Endothelial cell of umbilical vein (primary cell): Measurements from ENCODE around the gene RSRC1. TPM values are rescaled to one million over a fixed set of nuclear protein-coding genes. Genes with fewer than 3 reads are reported as not detected.

Experiments used
- BruUV-seq: library from RNA; stranded (reverse); fragments of 400-500 nt; replicated peaks from 2 replicates; lab custom pipeline; 2021; lab: Mats Ljungman, UMichigan
- CTCF ChIA-PET: fragments of 300-600, 350-600 bp; sonication (Branson Sonifier 250); formaldehyde crosslinking; loops from one replicate; lab custom pipeline; 2021; ENCODE audit warnings: antibody characterized with exemption, inconsistent platforms; lab: Charles Lee
- POLR2A ChIA-PET: fragments of 300-600, 350-600 bp; sonication (Branson Sonifier 250); formaldehyde crosslinking; loops from one replicate; lab custom pipeline; 2021; ENCODE audit warnings: antibody characterized with exemption, inconsistent platforms; lab: Charles Lee
- DNase-seq: peaks from one replicate; pipeline ENCODE4 v3.0.0-alpha.2; 2011; ENCODE audit warnings: low read depth, low spot score
- FAIRE-seq: peaks from 2 replicates; lab custom pipeline; 2011; peaks lifted over from hg19 to GRCh38; lab: Jason Lieb, UNC
- H2AFZ ChIP-seq: 2 replicates; pipeline ENCODE4 v1.6.0; 2012; ENCODE audit warnings: low read depth, low read length, control low read depth, inconsistent platforms
- H3K27ac ChIP-seq: 2 replicates; pipeline ENCODE4 v1.5.1; 2011; ENCODE audit warnings: low read depth, mild to moderate bottlenecking, control low read depth, low read length, moderate library complexity; ENCODE audit not compliant: insufficient read depth
- H3K27me3 ChIP-seq, 2 experiments: 2 replicates each; pipeline versions ENCODE4 v1.6.0 to v1.6.1; 2011; ENCODE audit warnings: low read length in 2 of 2, mixed read lengths in 1 of 2; ENCODE audit not compliant: control insufficient read depth in 2 of 2, insufficient read depth in 2 of 2
- H3K36me3 ChIP-seq, 2 experiments: 2 replicates in 1 of 2; 3 replicates in 1 of 2; pipeline ENCODE4 v1.5.1; 2011; ENCODE audit warnings: low read length in 2 of 2, mild to moderate bottlenecking in 1 of 2, moderate library complexity in 1 of 2; ENCODE audit not compliant: control insufficient read depth in 2 of 2, insufficient read depth in 2 of 2; ENCODE audit errors: extremely low read depth in 1 of 2
- H3K4me1 ChIP-seq: 3 replicates; pipeline ENCODE4 v1.5.1; 2011; ENCODE audit warnings: mild to moderate bottlenecking, low read length; ENCODE audit not compliant: control insufficient read depth, insufficient read depth; ENCODE audit errors: extremely low read depth
- H3K4me2 ChIP-seq: 2 replicates; pipeline ENCODE4 v1.6.1; 2011; ENCODE audit warnings: low read length, control low read depth, mixed read lengths; ENCODE audit not compliant: insufficient read depth
- H3K4me3 ChIP-seq, 3 experiments: fragments of 200-600 bp in 1 of 3; sonication (generic), shearing (Covaris generic) in 1 of 3; replicated peaks in 1 of 3; 2 replicates each; pipeline ENCODE4 v1.5.1; 2011 to 2016; ENCODE audit warnings: control low read depth in 3 of 3, low read length in 3 of 3, mild to moderate bottlenecking in 2 of 3, inconsistent platforms in 1 of 3, low read depth in 1 of 3, moderate library complexity in 1 of 3; ENCODE audit not compliant: insufficient read depth in 1 of 3
- H3K79me2 ChIP-seq: 2 replicates; pipeline ENCODE4 v1.6.0; 2012; ENCODE audit warnings: low read length, inconsistent platforms; ENCODE audit not compliant: control insufficient read depth, insufficient read depth
- H3K9ac ChIP-seq: replicated peaks from 2 replicates; pipeline ENCODE3; 2011; ENCODE audit warnings: low read length, control low read depth; ENCODE audit not compliant: insufficient read depth; ENCODE audit errors: extremely low read depth
- H3K9me1 ChIP-seq: replicated peaks from 3 replicates; pipeline ENCODE4 v1.6.0; 2011; ENCODE audit warnings: mild to moderate bottlenecking, low read length; ENCODE audit not compliant: control insufficient read depth, insufficient read depth; ENCODE audit errors: extremely low read depth
- H3K9me3 ChIP-seq: replicated peaks from 2 replicates; pipeline ENCODE4 v1.5.1; 2012; ENCODE audit warnings: low read length, inconsistent platforms; ENCODE audit not compliant: control insufficient read depth, insufficient read depth
- H4K20me1 ChIP-seq: replicated peaks from 2 replicates; pipeline ENCODE3; 2011; ENCODE audit warnings: mild to moderate bottlenecking, low read length; ENCODE audit not compliant: control insufficient read depth, insufficient read depth; ENCODE audit errors: extremely low read depth
- EZH2 ChIP-seq: IDR thresholded peaks from 2 replicates; pipeline ENCODE4 v1.6.1; 2012; ENCODE audit warnings: borderline replicate concordance, low read depth, mild to moderate bottlenecking, moderate library complexity, low read length, inconsistent platforms; ENCODE audit not compliant: severe bottlenecking
- FOS ChIP-seq: IDR thresholded peaks from 2 replicates; pipeline ENCODE4 v1.6.1; 2011; ENCODE audit warnings: mild to moderate bottlenecking, low read length, moderate library complexity, borderline replicate concordance; ENCODE audit not compliant: insufficient read depth
- GATA2 ChIP-seq: IDR thresholded peaks from 2 replicates; pipeline ENCODE4 v1.7.0; 2011; ENCODE audit warnings: low read depth, mild to moderate bottlenecking, moderate library complexity, mixed read lengths, low read length; ENCODE audit not compliant: insufficient read length, insufficient read depth
- JUN ChIP-seq: IDR thresholded peaks from 2 replicates; pipeline ENCODE4 v1.6.1; 2011; ENCODE audit warnings: borderline replicate concordance, low read depth; ENCODE audit not compliant: insufficient read length, insufficient read depth
- MYC ChIP-seq: IDR thresholded peaks from one replicate; pipeline ENCODE4 v1.6.1; 2011; ENCODE audit warnings: mild to moderate bottlenecking, low read depth, low read length
- POLR2A ChIP-seq: IDR thresholded peaks from 2 replicates; pipeline ENCODE4 v1.6.1; 2012; ENCODE audit warnings: low read depth, mild to moderate bottlenecking, control low read depth, low read length
- POLR2AphosphoS5 ChIP-seq: IDR thresholded peaks from 2 replicates; pipeline ENCODE4 v1.6.1; 2012; ENCODE audit warnings: low read depth, mild to moderate bottlenecking, control low read depth, low read length, moderate library complexity; ENCODE audit not compliant: insufficient read depth
- dilution Hi-C: fragments of 300-500 bp; cut with MboI; formaldehyde crosslinking; loops from one replicate; pipeline ENCODE4 v1.15.0; 2019; ENCODE audit warnings: low sequenced_read_pairs; ENCODE audit not compliant: extremely low pct_ligation_motif_present
- intact Hi-C: fragments of 100-400 bp; cut with micrococcal nuclease; formaldehyde crosslinking; loops from one replicate; pipeline ENCODE4 v1.10.0; 2022
- polyA plus RNA-seq, 4 experiments: library from polyadenylated mRNA; depleted of rRNA in 3 of 4; stranded (reverse) in 3 of 4; unstranded in 1 of 4; fragments of >200 nt; gene quantifications; 2 replicates each; pipeline versions ENCODE4 v1.2.1 to v1.2.3, GENCODE V29; 2011 to 2012; ENCODE audit warnings: missing spikeins in 1 of 4
- total RNA-seq: library from RNA; stranded (reverse); gene quantifications from 2 replicates; pipeline ENCODE4 v1.2.3, GENCODE V29; 2021
- TF ChIP-seq, protein P1 (sequence below), 2 donors: IDR thresholded peaks; 1 replicate in 1 of 2; 2 replicates in 1 of 2; pipeline ENCODE4 v1.5.1; 2011; ENCODE audit warnings: low read length in 2 of 2, mild to moderate bottlenecking in 2 of 2, moderate library complexity in 2 of 2, control low read depth in 1 of 2, inconsistent platforms in 1 of 2, low read depth in 1 of 2; ENCODE audit not compliant: insufficient read depth in 1 of 2; ENCODE audit errors: extremely low read depth in 1 of 2
- TF ChIP-seq, protein P2 (sequence below): IDR thresholded peaks from 2 replicates; pipeline ENCODE4 v1.6.1; 2011; ENCODE audit not compliant: insufficient read depth, insufficient read length

Gene RSRC1
- total and polyA plus RNA-seq, 2 donors (not counting 3 experiments of a cell fraction or from before 2014, with no cell fraction given), result 1.8 to 25.4 TPM

DNA sequence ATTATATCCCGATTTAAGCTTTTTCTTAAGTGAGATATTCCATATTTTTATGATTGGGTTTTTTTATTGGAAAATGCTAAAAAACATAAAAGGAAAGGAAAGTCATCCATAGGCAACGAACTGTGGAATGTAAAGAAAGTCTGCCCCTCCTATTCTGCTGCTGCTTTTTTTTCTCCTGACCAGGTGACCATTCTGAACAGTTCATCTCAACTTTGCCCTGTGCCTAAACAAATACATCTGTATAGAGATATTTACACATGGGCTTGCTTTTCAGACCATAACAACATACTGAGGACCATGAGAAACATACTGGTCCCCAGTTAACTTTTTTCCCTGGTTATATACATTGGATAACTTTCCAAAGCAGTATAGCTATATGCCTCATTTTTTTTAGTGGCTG, 442.2 kb downstream of the RSRC1 start:
- dilution Hi-C loops (no loop called here), intact Hi-C loops (no loop called here)
- Histone ChIP-seq H3K4me2 (no peak overlapping the region), H3K4me3 (no peak overlapping the region), H3K79me2 (no peaks in the 10 kb centered on the region), H4K20me1 (no peaks in the 10 kb centered on the region), H3K9ac (no peak overlapping the region), H3K36me3 (no peaks in the 10 kb centered on the region), H3K27ac (no peak overlapping the region), H3K4me1 (no peaks in the 10 kb centered on the region), H2AFZ (no peak overlapping the region), H3K27me3 (no peaks in the 10 kb centered on the region), H3K9me1 (no peaks in the 10 kb centered on the region), H3K9me3 (no peaks in the 10 kb centered on the region)
- ChIA-PET POLR2A (no interaction called here), CTCF (interaction anchor here (1.3 kb wide), 1 partner anchor 92 kb away, joined by 3 read pairs; the partner anchor contains the start of gene GFM1)
- TF ChIP-seq, protein P1, sequence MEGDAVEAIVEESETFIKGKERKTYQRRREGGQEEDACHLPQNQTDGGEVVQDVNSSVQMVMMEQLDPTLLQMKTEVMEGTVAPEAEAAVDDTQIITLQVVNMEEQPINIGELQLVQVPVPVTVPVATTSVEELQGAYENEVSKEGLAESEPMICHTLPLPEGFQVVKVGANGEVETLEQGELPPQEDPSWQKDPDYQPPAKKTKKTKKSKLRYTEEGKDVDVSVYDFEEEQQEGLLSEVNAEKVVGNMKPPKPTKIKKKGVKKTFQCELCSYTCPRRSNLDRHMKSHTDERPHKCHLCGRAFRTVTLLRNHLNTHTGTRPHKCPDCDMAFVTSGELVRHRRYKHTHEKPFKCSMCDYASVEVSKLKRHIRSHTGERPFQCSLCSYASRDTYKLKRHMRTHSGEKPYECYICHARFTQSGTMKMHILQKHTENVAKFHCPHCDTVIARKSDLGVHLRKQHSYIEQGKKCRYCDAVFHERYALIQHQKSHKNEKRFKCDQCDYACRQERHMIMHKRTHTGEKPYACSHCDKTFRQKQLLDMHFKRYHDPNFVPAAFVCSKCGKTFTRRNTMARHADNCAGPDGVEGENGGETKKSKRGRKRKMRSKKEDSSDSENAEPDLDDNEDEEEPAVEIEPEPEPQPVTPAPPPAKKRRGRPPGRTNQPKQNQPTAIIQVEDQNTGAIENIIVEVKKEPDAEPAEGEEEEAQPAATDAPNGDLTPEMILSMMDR (IDR thresholded peaks at IDR 0.05; ENCODE audit: extremely low read depth in 1 of 2, insufficient read depth in 1 of 2, low read depth in 1 of 2, low read length in 2 of 2), result no peak
- TF ChIP-seq POLR2AphosphoS5, result no peak
- no peak for TF ChIP-seq FOS
- no peak for TF ChIP-seq POLR2A
- no peak for TF ChIP-seq GATA2
- no peak for TF ChIP-seq MYC
- TF ChIP-seq, protein P2, sequence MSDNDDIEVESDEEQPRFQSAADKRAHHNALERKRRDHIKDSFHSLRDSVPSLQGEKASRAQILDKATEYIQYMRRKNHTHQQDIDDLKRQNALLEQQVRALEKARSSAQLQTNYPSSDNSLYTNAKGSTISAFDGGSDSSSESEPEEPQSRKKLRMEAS, result no peak
- no peak for TF ChIP-seq EZH2
- TF ChIP-seq JUN, result no peak
- no peak for DNase-seq
- BruUV-seq, result no TSS peak
- FAIRE-seq, result no peak
